ENCODE data around the gene CCSER2.

Gene CCSER2

DNA sequence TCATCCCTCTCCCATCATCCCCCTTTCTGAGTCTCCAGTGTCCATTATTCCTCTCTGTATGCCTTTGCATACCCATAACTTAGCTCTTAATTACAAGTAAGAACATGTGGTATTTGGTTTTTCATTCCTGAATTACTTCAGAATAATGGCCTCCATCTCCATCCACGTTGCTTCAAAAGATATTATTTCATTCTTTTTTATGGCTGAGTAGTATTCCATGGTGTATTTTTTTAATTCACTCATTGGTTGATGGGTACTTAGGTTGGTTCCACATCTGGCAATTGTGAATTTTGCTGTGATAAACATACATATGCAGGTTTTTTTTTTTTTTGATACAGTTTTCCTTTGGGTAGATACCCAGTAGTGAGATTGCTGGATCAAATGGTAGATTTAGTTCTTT is 40.4 kb downstream of the CCSER2 start:
- Histone ChIP-seq H3K79me2 (ENCODE audit: insufficient read depth, low read length) (peaks cover 11% of the 10 kb centered on the region; the same call in 1 of the 2 replicates), H3K9ac (ENCODE audit: low read depth, low read length, poor library complexity, severe bottlenecking) (no peak overlapping the region)

GRCh38 chr10:84370283-84370682 is 41.9 kb downstream of the CCSER2 start:
- Histone ChIP-seq H3K4me1 (ENCODE audit: insufficient read depth, low read length, poor library complexity, severe bottlenecking) (peaks cover 4% of the 10 kb centered on the region), H3K27me3 (ENCODE audit: insufficient read depth, low read length, poor library complexity, severe bottlenecking) (no peaks in the 10 kb centered on the region), H3K9me3 (ENCODE audit: insufficient read depth, low read depth, low read length) (no peaks in the 10 kb centered on the region), H3K9me2 (replicated peaks; ENCODE audit: low read depth, low read length) (no peaks in the 10 kb centered on the region), H3K36me3 (ENCODE audit: insufficient read depth, low read length) (peaks cover 29% of the 10 kb centered on the region; the same call in 1 of the 2 replicates), H3K79me2 (ENCODE audit: insufficient read depth, low read length) (peaks cover 11% of the 10 kb centered on the region; the same call in 1 of the 2 replicates), H3F3A (ENCODE audit: low read depth) (no peaks in the 10 kb centered on the region), H2AFZ (ENCODE audit: low read length) (no peak overlapping the region), H3K4me3 (ENCODE audit: low read length, poor library complexity, severe bottlenecking) (no peak overlapping the region), H3K9ac (ENCODE audit: low read depth, low read length, poor library complexity, severe bottlenecking) (no peak overlapping the region), H3K4me2 (ENCODE audit: low read depth, low read length, poor library complexity, severe bottlenecking) (no peak overlapping the region), H4K20me1 (ENCODE audit: insufficient read depth, low read length, poor library complexity, severe bottlenecking) (peaks cover 6% of the 10 kb centered on the region)
- no peak for TF ChIP-seq CTCF (conservative IDR thresholded peaks at IDR 0.05; ENCODE audit: low read length)
- no peak for TF ChIP-seq EZH2phosphoT487 (IDR thresholded peaks at IDR 0.05; ENCODE audit: borderline replicate concordance)

More for the DNA sequence above, 40.4 kb downstream of the CCSER2 start:
- no peaks in the 10 kb centered on the region for H3K27me3 ChIP-seq (ENCODE audit: insufficient read depth, low read length, poor library complexity, severe bottlenecking)
- H3K9me3 ChIP-seq (ENCODE audit: insufficient read depth, low read depth, low read length): no peaks in the 10 kb centered on the region
- H2AFZ ChIP-seq (ENCODE audit: low read length): no peak overlapping the region
- TF ChIP-seq EZH2phosphoT487 (IDR thresholded peaks at IDR 0.05; ENCODE audit: borderline replicate concordance): no peak
- TF ChIP-seq CTCF (conservative IDR thresholded peaks at IDR 0.05; ENCODE audit: low read length): no peak
- H3K4me2 ChIP-seq (ENCODE audit: low read depth, low read length, poor library complexity, severe bottlenecking): no peak overlapping the region
- peaks cover 23% of the 10 kb centered on the region; the same call in 1 of the 2 replicates for H3K36me3 ChIP-seq (ENCODE audit: insufficient read depth, low read length)
- H3K9me2 ChIP-seq (replicated peaks; ENCODE audit: low read depth, low read length): no peaks in the 10 kb centered on the region
- H3K4me1 ChIP-seq (ENCODE audit: insufficient read depth, low read length, poor library complexity, severe bottlenecking): peaks cover 7% of the 10 kb centered on the region
- no peaks in the 10 kb centered on the region for H3F3A ChIP-seq (ENCODE audit: low read depth)
- H3K4me3 ChIP-seq (ENCODE audit: low read length, poor library complexity, severe bottlenecking): no peak overlapping the region
- peaks cover 18% of the 10 kb centered on the region for H4K20me1 ChIP-seq (ENCODE audit: insufficient read depth, low read length, poor library complexity, severe bottlenecking)

- TF ChIP-seq CTCF (conservative IDR thresholded peaks at IDR 0.05; ENCODE audit: low read length) (no peak), EZH2phosphoT487 (IDR thresholded peaks at IDR 0.05; ENCODE audit: borderline replicate concordance) (no peak)
- peaks cover 11% of the 10 kb centered on the region; the same call in 1 of the 2 replicates for H3K79me2 ChIP-seq (ENCODE audit: insufficient read depth, low read length)
- no peaks in the 10 kb centered on the region for H3K4me1 ChIP-seq (ENCODE audit: insufficient read depth, low read length, poor library complexity, severe bottlenecking)
- H4K20me1 ChIP-seq (ENCODE audit: insufficient read depth, low read length, poor library complexity, severe bottlenecking): no peaks in the 10 kb centered on the region
- H2AFZ ChIP-seq (ENCODE audit: low read length): no peak overlapping the region
- no peaks in the 10 kb centered on the region for H3K9me2 ChIP-seq (replicated peaks; ENCODE audit: low read depth, low read length)
- H3K4me2 ChIP-seq (ENCODE audit: low read depth, low read length, poor library complexity, severe bottlenecking): no peak overlapping the region
- no peaks in the 10 kb centered on the region for H3F3A ChIP-seq (ENCODE audit: low read depth)
- no peak overlapping the region for H3K4me3 ChIP-seq (ENCODE audit: low read length, poor library complexity, severe bottlenecking)
- H3K36me3 ChIP-seq (ENCODE audit: insufficient read depth, low read length): peaks cover 29% of the 10 kb centered on the region; the same call in 1 of the 2 replicates
- H3K9ac ChIP-seq (ENCODE audit: low read depth, low read length, poor library complexity, severe bottlenecking): no peak overlapping the region
- H3K27me3 ChIP-seq (ENCODE audit: insufficient read depth, low read length, poor library complexity, severe bottlenecking): no peaks in the 10 kb centered on the region
- H3K9me3 ChIP-seq (ENCODE audit: insufficient read depth, low read depth, low read length): no peaks in the 10 kb centered on the region
These were observed 43.6 kb downstream of the CCSER2 start for GRCh38 chr10:84371944-84372343.

Data from Loucy (cell line).